ENCODE results near the gene NPEPL1.
"Not testable (repeated sequence)": the region's sequence is repeated elsewhere in the genome, so short reads cannot be mapped to it uniquely, and the experiment has no call there.

Gene NPEPL1

DNA sequence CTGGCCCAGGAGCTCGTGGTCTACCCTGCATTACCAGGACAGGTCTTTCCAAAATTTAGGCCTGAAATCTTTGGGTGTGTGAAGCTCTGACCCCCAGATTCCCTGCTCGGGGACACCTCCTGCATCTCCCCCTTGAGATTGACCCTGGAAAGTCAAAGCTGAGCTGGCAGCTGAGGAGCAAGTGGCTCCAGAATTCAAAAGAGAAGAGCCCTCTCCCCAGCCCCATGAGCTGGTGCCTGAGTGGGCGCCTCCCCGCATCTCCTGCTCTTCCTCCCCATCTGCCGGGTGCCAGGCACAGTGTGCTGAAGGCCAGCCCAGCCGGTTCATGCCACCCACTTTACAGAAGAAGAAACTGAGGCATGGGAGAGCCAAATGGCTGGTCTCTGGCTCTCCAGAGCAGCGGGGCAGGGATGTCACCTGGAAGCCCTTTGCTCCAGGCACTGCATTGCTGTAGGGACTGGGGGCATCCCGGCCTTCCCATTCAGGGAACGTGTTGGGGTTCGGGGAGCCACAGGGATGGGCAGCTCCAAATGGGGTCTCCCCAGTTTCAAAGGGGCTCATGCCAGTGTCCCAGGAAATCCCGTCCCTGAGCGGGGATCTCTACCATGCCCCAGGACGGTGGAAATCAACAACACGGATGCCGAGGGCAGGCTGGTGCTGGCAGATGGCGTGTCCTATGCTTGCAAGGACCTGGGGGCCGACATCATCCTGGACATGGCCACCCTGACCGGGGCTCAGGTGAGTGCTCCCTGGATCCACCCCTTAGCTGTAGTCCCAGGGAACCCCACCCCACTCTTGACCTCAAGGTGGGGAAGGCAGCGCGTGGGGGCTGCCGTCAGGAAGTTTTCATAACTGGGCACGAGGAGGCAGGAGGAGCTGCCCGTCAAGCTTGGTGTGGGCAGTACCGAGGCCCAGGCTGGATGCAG, 20.5 kb downstream of the NPEPL1 start:
- no peak for DNase-seq (ENCODE audit: low read depth in 2 of 2)

DNA sequence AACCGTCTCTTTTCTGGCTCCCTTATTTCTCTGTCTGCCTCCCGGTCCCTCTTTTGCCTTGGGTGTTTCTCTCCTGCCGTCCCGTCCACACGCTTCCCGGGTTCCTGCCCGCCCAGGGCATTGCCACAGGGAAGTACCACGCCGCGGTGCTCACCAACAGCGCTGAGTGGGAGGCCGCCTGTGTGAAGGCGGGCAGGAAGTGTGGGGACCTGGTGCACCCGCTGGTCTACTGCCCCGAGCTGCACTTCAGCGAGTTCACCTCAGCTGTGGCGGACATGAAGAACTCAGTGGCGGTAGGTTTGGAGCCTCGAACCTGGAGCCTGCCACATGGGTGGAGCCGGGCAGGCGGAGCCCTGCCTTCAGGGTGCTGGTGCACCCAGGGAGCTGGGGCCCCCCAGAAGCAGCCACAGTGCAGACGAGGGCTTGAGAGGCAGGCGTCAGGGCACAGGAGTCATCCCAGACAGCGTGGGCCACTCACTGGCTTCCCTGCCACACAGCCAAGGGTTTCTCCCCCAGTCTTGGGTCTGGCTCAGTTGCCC, 21.3 kb downstream of the NPEPL1 start:
- DNase-seq (ENCODE audit: low read depth in 2 of 2): no peak

DNA sequence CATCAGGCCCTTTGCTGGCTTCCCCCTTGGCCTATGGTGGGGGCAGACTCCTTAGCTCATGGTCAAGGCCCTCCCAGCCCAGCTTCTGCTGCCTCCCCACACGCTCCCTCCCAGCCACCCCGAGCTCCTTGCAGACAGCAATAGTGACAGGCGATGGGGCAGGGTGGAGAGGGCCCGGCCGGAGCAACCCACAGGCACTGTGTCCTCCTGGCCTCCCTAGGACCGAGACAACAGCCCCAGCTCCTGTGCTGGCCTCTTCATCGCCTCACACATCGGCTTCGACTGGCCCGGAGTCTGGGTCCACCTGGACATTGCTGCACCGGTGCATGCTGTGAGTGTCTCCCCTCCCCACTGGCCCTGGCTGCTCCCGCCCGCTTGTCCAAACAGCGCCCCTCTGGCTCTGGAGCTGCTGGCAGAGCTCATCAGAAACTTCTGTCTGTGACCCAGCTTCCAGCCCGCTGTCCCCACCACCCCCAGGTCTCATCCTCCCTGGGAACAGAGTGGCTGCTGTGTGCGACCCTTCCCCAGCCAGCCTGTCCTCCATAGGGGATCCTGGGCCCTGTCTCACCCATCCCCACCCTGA, 21.8 kb downstream of the NPEPL1 start:
- DNase-seq (ENCODE audit: low read depth in 2 of 2): no peak

DNA sequence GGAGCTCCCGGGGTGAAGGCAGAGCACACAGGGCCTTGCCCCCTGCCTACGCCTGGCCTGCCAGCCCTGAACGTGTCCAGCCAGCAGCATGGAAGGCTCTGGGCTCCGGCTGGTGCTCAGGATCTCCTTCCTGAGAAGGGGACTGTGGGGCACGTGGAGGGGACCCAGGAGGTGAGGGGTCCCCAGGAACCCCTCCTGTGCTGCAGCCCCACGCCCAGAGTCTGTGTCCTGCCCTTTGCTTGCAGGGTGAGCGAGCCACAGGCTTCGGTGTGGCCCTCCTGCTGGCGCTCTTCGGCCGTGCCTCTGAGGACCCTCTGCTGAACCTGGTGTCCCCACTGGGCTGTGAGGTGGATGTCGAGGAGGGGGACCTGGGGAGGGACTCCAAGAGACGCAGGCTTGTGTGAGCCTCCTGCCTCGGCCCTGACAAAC, 22.3 kb downstream of the NPEPL1 start:
- no peak for DNase-seq (ENCODE audit: low read depth in 2 of 2)

DNA sequence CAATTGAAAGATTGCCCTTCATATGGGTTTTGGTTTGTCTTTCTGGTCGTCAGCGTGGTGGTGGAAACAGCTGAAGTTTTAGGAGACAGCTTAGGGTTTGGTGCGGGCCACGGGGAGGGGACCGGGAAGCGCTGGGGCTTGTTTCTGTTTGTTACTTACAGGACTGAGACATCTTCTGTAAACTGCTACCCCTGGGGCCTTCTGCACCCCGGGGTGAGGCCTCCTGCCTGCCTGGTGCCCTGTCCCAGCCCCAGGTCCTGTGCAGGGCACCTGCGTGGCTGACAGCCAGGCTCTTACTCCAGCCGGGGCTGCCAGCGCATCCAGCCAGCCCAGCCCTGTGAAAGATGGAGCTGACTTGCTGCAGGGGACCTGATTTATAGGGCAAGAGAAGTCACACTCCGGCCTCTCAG, 22.8 kb downstream of the NPEPL1 start:
- DNase-seq (ENCODE audit: low read depth in 2 of 2): no peak

DNA sequence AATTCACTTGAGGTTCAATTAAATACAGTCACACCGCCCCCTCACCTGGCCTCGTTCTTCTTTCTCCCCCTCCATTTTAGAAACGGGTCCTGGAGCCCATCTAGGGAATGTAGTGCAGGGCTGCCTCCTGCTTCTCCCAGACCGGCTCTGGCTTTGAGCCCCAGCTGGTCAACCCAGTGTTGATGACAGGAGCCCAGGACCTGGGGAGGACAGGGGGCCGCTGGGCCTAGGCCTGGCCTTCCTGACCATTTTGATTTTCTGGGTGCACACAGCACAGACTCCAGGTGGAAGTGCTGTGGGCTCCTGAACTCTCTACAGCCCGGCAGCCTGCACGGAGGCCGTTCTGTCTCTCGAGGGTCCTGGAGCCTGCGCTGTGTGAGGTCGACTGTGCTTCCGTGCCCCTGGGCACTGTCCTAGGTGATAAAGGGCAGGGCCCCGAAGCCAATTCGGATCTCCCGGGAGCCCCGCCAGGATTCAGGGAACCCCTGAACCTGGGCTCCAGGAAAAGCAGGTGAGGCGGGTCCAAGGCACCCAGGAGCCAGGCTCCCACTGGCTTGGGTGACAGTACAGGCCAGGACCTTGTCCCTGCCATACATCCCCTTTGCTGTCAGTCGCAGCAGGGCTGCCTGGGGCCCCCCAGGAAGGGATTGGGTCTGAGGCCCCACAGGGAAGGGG, 23.3 kb downstream of the NPEPL1 start:
- DNase-seq (ENCODE audit: low read depth in 2 of 2): no peak

DNA sequence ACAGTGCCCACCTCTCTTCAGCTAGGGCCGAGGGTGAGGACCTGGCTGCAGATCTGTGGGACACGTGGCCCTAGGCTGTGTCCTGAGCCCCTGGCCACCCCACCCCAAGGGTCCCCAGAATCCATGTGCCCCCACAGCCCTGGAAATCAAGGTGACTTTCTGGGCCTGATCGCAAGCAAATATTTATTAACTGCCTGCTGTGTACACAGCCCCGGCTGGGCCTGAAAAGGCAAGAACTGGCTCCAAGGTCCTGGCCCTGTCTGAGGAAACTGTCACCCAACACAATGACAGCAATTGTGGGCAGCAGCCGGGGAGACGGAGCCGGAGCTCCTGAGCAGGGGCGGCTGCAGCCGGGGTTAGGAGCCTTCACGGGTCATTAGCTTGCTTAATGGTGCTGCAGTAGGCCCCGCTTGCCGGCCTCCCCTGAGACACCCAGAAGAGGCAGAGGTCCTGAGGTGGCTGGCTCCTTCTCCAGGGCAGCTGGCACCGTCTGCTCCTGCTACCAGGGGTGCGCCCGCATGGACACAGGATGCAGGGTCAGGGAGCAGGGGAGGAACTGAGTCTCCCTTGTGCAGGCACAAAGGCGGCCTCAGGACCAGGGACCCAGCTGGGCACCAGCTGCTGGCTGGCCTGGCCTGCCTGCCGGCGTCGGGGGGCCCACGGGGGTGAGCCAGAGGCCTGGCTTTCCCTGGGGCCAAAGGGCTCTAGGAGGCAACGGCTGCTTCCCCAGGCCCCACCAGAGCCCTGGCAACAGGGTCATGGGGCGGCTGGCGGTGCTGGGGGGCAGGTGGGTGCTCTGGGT, 24.1 kb downstream of the NPEPL1 start:
- no peak for DNase-seq (ENCODE audit: low read depth in 2 of 2)

DNA sequence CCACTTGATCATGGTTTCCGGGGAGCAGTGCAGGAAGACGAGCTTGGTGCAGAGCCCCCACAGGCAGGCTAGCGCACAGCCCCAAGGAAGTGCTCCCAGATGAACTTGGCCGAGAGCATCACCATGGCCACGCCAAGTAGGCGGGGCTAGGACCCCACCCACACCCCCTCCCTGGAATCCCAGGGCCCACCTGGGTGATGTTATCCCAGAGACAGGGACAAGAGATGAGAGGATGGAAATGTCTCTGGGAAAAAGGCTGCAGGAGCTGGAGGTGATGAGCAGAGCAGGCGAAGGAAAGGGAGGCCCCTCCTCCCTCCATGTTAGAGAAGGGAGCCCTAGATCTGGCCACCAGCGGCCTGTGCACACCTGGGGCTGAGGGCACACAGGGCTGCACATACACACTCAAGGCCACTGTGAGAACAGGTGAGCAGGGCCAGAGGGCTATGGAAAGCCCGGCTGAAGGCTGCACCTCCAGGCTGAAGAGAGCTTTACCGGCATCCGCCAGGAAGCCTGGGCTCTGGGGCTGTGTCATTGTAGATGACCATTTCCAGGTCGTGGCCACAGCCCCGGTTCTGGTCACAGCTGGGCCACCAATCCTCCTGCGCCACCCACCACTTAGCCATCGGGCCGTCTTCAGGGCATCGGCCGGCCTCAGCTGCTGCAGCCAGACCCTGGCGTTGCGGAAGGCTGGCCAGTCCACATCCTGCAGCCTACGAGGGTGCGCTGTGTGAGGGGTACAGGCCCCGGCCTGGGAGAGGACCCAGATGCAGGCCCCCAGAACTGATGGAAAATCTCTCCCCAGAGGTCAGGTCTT, 24.9 kb downstream of the NPEPL1 start:
- DNase-seq (ENCODE audit: low read depth in 2 of 2): no peak

DNA sequence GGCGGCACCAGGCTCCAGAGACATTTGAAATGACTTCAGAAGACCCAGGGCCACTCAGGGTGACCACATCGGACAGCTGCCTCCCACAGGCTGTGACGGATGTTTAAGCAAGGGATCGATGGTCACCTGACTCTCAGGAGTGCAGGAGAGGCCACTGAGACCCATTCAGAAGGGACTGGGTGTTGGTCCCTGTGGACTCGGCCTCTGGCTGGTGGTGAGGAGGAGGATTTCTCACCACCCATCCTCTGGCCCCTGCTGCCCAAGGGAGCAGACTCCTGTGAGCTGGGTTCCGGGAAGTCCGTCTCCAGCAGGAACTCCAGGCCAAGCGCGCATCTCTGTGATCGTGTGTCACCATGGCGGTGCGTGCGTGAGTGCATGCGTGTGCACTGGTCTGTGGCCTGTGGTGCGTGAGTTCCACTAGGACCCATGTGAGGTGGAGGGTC, 25.5 kb downstream of the NPEPL1 start:
- DNase-seq (ENCODE audit: low read depth in 2 of 2): no peak

DNA sequence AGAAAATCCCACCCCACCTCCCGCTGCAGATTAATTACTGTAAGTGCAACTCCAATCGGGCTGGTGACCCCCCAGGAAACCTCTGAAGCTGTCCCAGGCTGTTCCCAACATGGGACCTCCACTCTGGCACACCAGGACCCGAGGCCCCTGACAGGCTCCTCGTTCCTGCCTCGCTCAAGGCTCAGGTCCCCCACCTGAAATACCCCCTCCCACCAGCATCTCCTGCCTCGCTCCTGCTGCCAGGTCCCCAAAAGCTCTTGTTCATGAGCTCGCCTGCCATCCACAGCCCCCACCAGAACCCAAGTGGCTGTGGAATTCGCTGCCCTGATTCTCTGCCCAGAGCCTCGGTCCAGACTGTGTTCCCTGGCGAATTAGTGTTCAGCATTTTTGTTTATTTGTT, 26.1 kb downstream of the NPEPL1 start:
- no peak for DNase-seq (ENCODE audit: low read depth in 2 of 2)

DNA sequence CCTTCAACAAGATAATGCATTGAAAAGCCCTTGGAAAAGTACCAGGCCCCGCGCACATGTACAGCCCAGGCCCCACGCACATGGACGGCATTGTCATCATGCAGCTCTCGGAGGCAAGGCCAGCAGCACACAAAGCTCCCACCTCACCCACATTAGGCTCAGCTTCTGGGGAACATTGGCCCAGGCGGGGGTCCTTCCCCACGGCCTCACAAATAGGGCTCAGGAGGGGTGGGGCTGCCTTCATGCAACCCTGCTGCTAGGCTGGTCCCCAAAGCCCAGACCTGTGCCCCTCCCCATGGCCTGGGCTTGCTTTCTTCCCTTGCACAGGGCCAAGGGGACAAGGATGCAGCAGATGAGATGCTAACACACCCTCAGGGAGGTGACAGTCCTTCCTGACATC, 26.7 kb downstream of the NPEPL1 start:
- no peak for DNase-seq (ENCODE audit: low read depth in 2 of 2)

DNA sequence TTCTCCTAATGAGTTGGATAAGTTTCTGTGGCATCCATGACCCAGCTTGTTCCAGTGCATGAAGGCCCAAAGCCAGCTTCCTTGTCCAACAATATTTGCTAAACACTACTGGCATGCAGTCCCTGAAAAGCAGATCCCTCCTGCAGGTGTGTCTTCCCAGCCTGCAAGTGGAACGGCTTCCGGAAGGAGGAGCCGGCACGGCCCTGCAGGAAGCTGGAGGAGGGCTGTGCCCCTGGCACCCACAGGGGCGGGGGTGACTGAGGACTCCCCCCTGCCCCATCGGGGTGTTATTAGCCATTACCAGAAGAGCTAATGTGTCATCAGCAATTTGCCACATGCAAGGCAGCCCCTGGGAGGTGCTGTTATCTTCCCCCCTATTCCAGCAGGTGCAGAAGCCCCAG, 27.4 kb downstream of the NPEPL1 start:
- DNase-seq (ENCODE audit: low read depth in 2 of 2): no peak

DNA sequence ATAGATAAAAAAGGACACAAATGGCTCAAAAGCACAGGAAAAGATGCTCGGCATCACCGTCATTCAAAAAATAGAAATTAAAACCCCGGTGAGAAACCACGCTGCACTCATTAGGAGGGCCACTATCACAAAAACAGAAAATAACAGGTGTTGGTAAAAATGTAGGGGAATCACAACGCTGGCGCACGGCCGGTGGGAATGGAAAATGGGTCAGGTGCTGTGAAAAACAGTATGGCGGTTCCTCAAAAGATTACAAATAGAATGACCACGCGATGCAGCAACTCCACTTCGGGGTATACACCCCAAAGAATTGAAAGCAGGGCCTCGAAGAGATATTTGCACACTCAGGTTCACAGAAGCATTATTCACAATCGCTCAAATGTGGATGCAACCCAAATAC, 28.3 kb downstream of the NPEPL1 start:
- no peak for DNase-seq (ENCODE audit: low read depth in 2 of 2)

DNA sequence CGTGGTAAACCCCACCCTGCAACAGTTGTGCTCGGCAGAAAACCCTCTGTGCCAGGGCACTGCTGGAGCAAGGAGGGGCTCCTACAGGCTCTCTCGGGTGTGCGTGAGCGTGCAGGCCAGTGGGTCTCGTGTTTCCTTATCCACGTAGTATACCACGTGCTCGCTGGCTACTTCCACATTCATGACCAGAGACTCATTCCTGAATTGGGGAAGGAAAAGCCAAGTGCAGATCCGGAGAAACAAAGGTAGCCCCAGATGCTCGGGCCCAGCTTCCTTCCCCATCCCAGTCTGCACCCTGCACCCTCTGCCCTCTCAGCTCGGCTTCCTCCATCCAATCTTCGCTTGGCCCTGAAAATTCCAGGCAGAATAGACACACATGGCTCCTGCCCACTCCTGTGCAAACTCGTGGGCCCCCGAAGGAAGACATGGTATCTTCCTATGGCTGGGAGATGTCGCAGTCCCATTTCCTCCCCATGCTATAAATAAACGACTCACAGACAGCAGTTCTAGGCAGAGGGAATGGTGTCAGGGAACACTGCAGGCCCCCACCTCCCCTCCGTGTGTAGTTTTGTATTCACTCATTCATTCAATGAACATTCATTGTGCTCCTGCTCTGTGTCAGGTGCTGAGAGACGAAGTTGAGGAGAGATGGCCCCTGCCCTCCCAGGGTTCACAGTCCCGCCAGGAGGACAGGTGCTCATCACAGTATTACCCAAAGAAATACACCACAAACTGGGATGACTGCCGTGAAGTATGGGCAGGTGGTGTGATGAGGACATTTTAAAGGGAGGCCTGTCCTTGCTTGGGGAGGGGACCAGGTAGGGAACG, 29.6 kb downstream of the NPEPL1 start:
- DNase-seq (ENCODE audit: low read depth in 2 of 2): no peak

DNA sequence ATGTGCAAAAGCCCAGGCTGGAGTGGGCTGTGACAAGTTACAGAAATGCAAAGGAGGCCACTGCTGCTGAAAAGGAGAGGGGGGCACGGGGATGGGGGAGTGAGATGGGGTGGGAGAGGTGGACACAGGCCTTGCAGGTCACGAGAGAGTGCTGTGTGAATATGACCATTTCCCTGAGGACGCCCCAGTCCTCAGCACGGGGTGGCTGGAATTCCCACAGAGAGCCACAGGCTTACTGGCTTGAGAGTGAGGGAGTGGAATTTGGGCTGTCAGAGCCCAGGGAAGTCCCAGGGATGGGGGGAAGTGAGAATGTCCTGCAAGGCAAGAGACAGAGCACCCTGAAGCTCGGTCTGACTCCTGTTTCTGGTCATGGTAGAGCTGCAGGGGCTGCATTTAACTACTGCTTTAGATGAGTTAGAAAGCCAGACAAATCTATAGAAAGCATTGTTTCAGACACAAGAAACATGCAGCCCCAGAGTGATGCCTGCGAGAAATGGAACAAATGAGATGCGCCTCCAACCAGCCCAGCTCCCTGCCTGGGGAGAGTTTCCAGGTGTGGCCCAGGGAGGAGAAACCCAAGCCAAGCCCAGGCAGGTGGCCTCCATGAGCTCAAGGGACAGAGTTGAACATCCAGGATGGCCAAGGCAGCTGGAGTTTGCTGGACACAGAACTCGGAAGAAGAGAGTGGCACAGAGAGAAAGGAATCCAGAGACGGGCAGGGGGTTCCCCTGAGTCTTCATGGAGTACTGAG, 30.5 kb downstream of the NPEPL1 start:
- DNase-seq (ENCODE audit: low read depth in 2 of 2): no peak

DNA sequence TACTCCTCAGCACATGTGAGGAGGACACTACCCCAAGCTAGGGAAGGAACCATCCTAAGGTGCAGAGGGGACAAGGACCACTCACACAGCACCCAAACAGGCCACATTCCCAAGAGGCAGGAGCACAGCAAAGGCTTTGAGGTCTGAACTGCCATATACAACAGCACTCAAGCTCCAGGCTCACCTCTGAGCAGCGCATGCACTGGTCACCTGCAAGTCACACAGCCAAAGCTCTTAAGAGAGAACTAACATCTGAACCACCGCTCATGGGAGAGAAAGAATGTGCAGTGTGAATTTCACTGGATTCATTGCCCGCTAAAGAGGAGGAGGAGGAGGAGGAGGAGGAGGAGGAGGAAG, 31.0 kb downstream of the NPEPL1 start:
- DNase-seq (ENCODE audit: low read depth in 2 of 2): no peak

DNA sequence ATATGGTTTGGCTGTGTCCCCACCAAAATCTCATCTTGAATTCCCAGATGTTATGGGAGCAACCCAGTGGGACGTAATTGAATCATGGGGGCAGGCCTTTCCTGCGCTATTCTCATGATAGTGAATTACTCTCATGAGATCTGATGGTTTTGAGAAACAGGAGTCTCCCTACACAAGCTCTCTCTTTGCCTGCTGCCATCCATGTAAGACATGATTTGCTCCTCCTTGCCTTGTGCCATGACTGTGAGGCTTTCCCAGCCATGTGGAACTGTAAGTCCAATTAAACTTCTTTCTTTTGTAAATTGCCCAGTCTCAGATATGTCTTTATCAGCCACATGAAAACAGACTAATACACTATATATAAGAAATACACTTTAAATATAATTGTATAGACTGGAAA, 33.6 kb downstream of the NPEPL1 start:
- DNase-seq (ENCODE audit: low read depth in 2 of 2): not testable (repeated sequence)

DNA sequence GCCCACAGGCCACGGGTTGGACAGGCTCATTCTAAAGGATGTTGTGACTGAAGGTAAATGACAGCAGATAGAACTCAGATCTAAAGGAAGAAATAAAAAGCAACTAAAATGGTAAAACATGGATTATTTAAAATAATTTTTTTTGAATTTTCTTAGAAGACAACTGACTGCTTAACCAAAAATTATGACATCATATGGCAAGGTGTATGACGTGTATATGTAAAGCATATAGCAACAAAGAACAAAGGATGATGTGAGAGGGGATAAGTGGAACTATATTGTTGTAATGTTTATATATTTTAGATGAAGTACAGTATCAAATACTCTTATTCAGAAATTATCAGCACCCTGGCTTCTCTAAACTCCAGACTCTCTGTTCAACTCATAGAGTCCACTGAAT, 38.6 kb downstream of the NPEPL1 start:
- no peak for DNase-seq (ENCODE audit: low read depth in 2 of 2)

DNA sequence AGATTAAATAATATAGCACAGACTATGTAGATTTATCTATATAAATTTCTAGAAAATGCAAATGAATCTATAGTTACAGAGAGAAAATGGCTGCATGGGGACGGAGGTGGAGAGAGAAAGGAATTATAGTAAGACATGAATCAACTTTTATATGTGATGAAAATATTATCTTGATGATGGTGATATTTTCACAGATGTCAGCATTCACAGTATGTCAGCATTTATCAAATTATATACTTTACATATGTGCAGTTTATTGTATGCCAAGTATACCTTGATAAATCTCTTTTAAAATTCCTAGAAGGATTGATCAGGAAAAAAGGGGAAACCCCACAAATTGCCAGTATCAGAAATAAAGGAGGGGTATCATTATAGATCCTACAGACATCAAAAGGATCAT, 44.6 kb downstream of the NPEPL1 start:
- DNase-seq (ENCODE audit: low read depth in 2 of 2): no peak
